Activated naive CD8-positive, alpha-beta T cell treated with anti-CD3 and anti-CD28 coated beads for 36 hours (primary cell): ENCODE measurements around the gene YTHDF2. TPM values are rescaled to one million over a fixed set of nuclear protein-coding genes. Genes with fewer than 3 reads are reported as not detected.
"Not testable (repeated sequence)": the region's sequence is repeated elsewhere in the genome, so short reads cannot be mapped to it uniquely, and the experiment has no call there.

ENCODE experiments used
- DNase-seq: peaks from one replicate; pipeline ENCODE4 v3.0.0; 2021
- H3K27ac Mint-ChIP-seq: one replicate; pipeline ENCODE4 v1.8.0; 2022; ENCODE audit warnings: mild to moderate bottlenecking, moderate library complexity, mixed read lengths
- H3K27me3 Mint-ChIP-seq: one replicate; pipeline ENCODE4 v1.8.0; 2022; ENCODE audit warnings: mild to moderate bottlenecking, mixed read lengths
- H3K36me3 Mint-ChIP-seq: one replicate; pipeline ENCODE4 v1.8.0; 2021; ENCODE audit warnings: mild to moderate bottlenecking, mixed read lengths
- H3K4me1 Mint-ChIP-seq: one replicate; pipeline ENCODE4 v1.8.0; 2021; ENCODE audit warnings: mixed read lengths
- H3K4me3 Mint-ChIP-seq: one replicate; pipeline ENCODE4 v1.8.0; 2022; ENCODE audit warnings: mild to moderate bottlenecking, moderate library complexity, mixed read lengths
- H3K9me3 Mint-ChIP-seq: one replicate; pipeline ENCODE4 v1.8.0; 2022; ENCODE audit warnings: mixed read lengths
- total RNA-seq, 2 experiments: library from RNA; stranded (reverse); gene quantifications; one replicate each; pipeline ENCODE4 v1.2.3, GENCODE V29; 2021

YTHDF2 gene
- total RNA-seq, 2 experiments from 2014 or later: 104 to 107 TPM

GRCh38 chr1:28779751-28780408, 43.1 kb downstream of the YTHDF2 start:
- H3K9me3 Mint-ChIP-seq: no peaks in the 10 kb centered on the region
- H3K36me3 Mint-ChIP-seq: peaks cover 1% of the 10 kb centered on the region

GRCh38 chr1:28781305-28781704, 44.6 kb downstream of the YTHDF2 start:
- no peak overlapping the region for H3K27ac Mint-ChIP-seq
- H3K27me3 Mint-ChIP-seq: no peaks in the 10 kb centered on the region
- H3K9me3 Mint-ChIP-seq: no peaks in the 10 kb centered on the region
- no peaks in the 10 kb centered on the region for H3K36me3 Mint-ChIP-seq
- H3K4me1 Mint-ChIP-seq: peaks cover 6% of the 10 kb centered on the region
- H3K4me3 Mint-ChIP-seq: no peak overlapping the region
- no peak for DNase-seq

More at GRCh38 chr1:28779751-28780408, 43.1 kb downstream of the YTHDF2 start:
- peaks cover 6% of the 10 kb centered on the region for H3K4me1 Mint-ChIP-seq
- no peak overlapping the region for H3K27ac Mint-ChIP-seq
- DNase-seq: no peak
- no peaks in the 10 kb centered on the region for H3K27me3 Mint-ChIP-seq
- no peak overlapping the region for H3K4me3 Mint-ChIP-seq

GRCh38 chr1:28782011-28782410, 45.3 kb downstream of the YTHDF2 start:
- Mint-ChIP-seq H3K36me3 (no peaks in the 10 kb centered on the region), H3K9me3 (no peaks in the 10 kb centered on the region), H3K27ac (no peak overlapping the region), H3K27me3 (no peaks in the 10 kb centered on the region), H3K4me3 (no peak overlapping the region), H3K4me1 (peaks cover 6% of the 10 kb centered on the region)
- DNase-seq: no peak

- no peak overlapping the region for H3K4me3 Mint-ChIP-seq
- H3K27me3 Mint-ChIP-seq: no peaks in the 10 kb centered on the region
- no peaks in the 10 kb centered on the region for H3K9me3 Mint-ChIP-seq
- DNase-seq: no peak
- no peaks in the 10 kb centered on the region for H3K36me3 Mint-ChIP-seq
- H3K27ac Mint-ChIP-seq: no peak overlapping the region
- peaks cover 6% of the 10 kb centered on the region for H3K4me1 Mint-ChIP-seq
These were observed 46.6 kb downstream of the YTHDF2 start for GRCh38 chr1:28783363-28783762.

- H3K4me3 Mint-ChIP-seq: no peak overlapping the region
- H3K27ac Mint-ChIP-seq: no peak overlapping the region
- no peaks in the 10 kb centered on the region for H3K36me3 Mint-ChIP-seq
- no peaks in the 10 kb centered on the region for H3K27me3 Mint-ChIP-seq
- no peaks in the 10 kb centered on the region for H3K9me3 Mint-ChIP-seq
- H3K4me1 Mint-ChIP-seq: peaks cover 6% of the 10 kb centered on the region
- no peak for DNase-seq
These were observed 52.7 kb downstream of the YTHDF2 start for GRCh38 chr1:28789412-28789811.

GRCh38 chr1:28789816-28790215, 53.1 kb downstream of the YTHDF2 start:
- Mint-ChIP-seq H3K27ac (no peak overlapping the region), H3K4me1 (peaks cover 6% of the 10 kb centered on the region), H3K4me3 (no peak overlapping the region), H3K27me3 (no peaks in the 10 kb centered on the region), H3K9me3 (no peaks in the 10 kb centered on the region), H3K36me3 (no peaks in the 10 kb centered on the region)
- no peak for DNase-seq

- Mint-ChIP-seq H3K4me3 (no peak overlapping the region), H3K27me3 (peaks cover 3% of the 10 kb centered on the region)
These were observed 53.8 kb downstream of the YTHDF2 start for GRCh38 chr1:28790377-28791035.

GRCh38 chr1:28791929-28792328, 55.2 kb downstream of the YTHDF2 start:
- H3K4me3 Mint-ChIP-seq, H3K27ac Mint-ChIP-seq, H3K36me3 Mint-ChIP-seq, H3K27me3 Mint-ChIP-seq, H3K4me1 Mint-ChIP-seq, H3K9me3 Mint-ChIP-seq, DNase-seq: not testable (repeated sequence)

More at GRCh38 chr1:28790377-28791035, 53.8 kb downstream of the YTHDF2 start:
- Mint-ChIP-seq H3K36me3 (no peaks in the 10 kb centered on the region), H3K27ac (no peak overlapping the region), H3K4me1 (no peaks in the 10 kb centered on the region), H3K9me3 (no peaks in the 10 kb centered on the region)
- no peak for DNase-seq

- Mint-ChIP-seq H3K27ac (no peak overlapping the region), H3K36me3 (no peaks in the 10 kb centered on the region), H3K4me3 (no peak overlapping the region), H3K9me3 (no peaks in the 10 kb centered on the region), H3K27me3 (peaks cover 3% of the 10 kb centered on the region), H3K4me1 (no peaks in the 10 kb centered on the region)
- DNase-seq: no peak
These were observed 55.9 kb downstream of the YTHDF2 start for GRCh38 chr1:28792644-28793121.

- H3K4me3 Mint-ChIP-seq, H3K4me1 Mint-ChIP-seq, H3K9me3 Mint-ChIP-seq, H3K36me3 Mint-ChIP-seq, DNase-seq, H3K27me3 Mint-ChIP-seq, H3K27ac Mint-ChIP-seq: not testable (repeated sequence)
These were observed 57.8 kb downstream of the YTHDF2 start for GRCh38 chr1:28794582-28794981.

- DNase-seq: no peak
- peaks cover 3% of the 10 kb centered on the region for H3K27me3 Mint-ChIP-seq
- H3K9me3 Mint-ChIP-seq: no peaks in the 10 kb centered on the region
- no peak overlapping the region for H3K27ac Mint-ChIP-seq
- no peak overlapping the region for H3K4me3 Mint-ChIP-seq
- H3K4me1 Mint-ChIP-seq: no peaks in the 10 kb centered on the region
- H3K36me3 Mint-ChIP-seq: no peaks in the 10 kb centered on the region
These were observed 59.8 kb downstream of the YTHDF2 start for GRCh38 chr1:28796352-28797211.

- H3K4me1 Mint-ChIP-seq: no peaks in the 10 kb centered on the region
- no peak overlapping the region for H3K27ac Mint-ChIP-seq
- no peak overlapping the region for H3K4me3 Mint-ChIP-seq
- no peak for DNase-seq
- H3K36me3 Mint-ChIP-seq: no peaks in the 10 kb centered on the region
- no peaks in the 10 kb centered on the region for H3K9me3 Mint-ChIP-seq
- no peaks in the 10 kb centered on the region for H3K27me3 Mint-ChIP-seq
These were observed 63.6 kb downstream of the YTHDF2 start for GRCh38 chr1:28800324-28800723.

GRCh38 chr1:28801461-28801860, 64.7 kb downstream of the YTHDF2 start:
- no peak for DNase-seq
- Mint-ChIP-seq H3K9me3 (no peaks in the 10 kb centered on the region), H3K27ac (no peak overlapping the region), H3K27me3 (peaks cover 3% of the 10 kb centered on the region), H3K4me1 (no peaks in the 10 kb centered on the region), H3K4me3 (no peak overlapping the region), H3K36me3 (no peaks in the 10 kb centered on the region)

- no peaks in the 10 kb centered on the region for H3K4me1 Mint-ChIP-seq
- H3K36me3 Mint-ChIP-seq: no peaks in the 10 kb centered on the region
- no peaks in the 10 kb centered on the region for H3K9me3 Mint-ChIP-seq
- no peak overlapping the region for H3K27ac Mint-ChIP-seq
- DNase-seq: no peak
- H3K27me3 Mint-ChIP-seq: peaks cover 8% of the 10 kb centered on the region
- H3K4me3 Mint-ChIP-seq: no peak overlapping the region
These were observed 66.3 kb downstream of the YTHDF2 start for GRCh38 chr1:28803051-28803450.

GRCh38 chr1:28803662-28804061, 66.9 kb downstream of the YTHDF2 start:
- no peaks in the 10 kb centered on the region for H3K4me1 Mint-ChIP-seq
- H3K9me3 Mint-ChIP-seq: no peaks in the 10 kb centered on the region
- no peak overlapping the region for H3K4me3 Mint-ChIP-seq
- DNase-seq: no peak
- peaks cover 8% of the 10 kb centered on the region for H3K27me3 Mint-ChIP-seq
- H3K27ac Mint-ChIP-seq: no peak overlapping the region
- no peaks in the 10 kb centered on the region for H3K36me3 Mint-ChIP-seq
